Type B pancreatic cell (in vitro differentiated cells): ENCODE data around the gene ENG. TPM values are rescaled to one million over a fixed set of nuclear protein-coding genes. Genes with fewer than 3 reads are reported as not detected.

ENCODE experiments used
- DNase-seq: peaks from one replicate; pipeline ENCODE4 v3.0.0; 2021; ENCODE audit warnings: mixed read lengths; ENCODE audit not compliant: unreplicated experiment; ENCODE audit errors: extremely low spot score
- H3K27ac Mint-ChIP-seq: 2 replicates; pipeline ENCODE4 v1.8.0; 2021; ENCODE audit warnings: mild to moderate bottlenecking, mixed read lengths
- H3K27me3 Mint-ChIP-seq: 2 replicates; pipeline ENCODE4 v1.8.0; 2021; ENCODE audit warnings: mixed read lengths
- H3K36me3 Mint-ChIP-seq: 2 replicates; pipeline ENCODE4 v1.8.0; 2021; ENCODE audit warnings: mixed read lengths
- H3K4me1 Mint-ChIP-seq: one replicate; pipeline ENCODE4 v1.8.0; 2021; ENCODE audit warnings: mixed read lengths; ENCODE audit not compliant: unreplicated experiment
- H3K4me3 Mint-ChIP-seq: 2 replicates; pipeline ENCODE4 v1.8.0; 2021; ENCODE audit warnings: mild to moderate bottlenecking, mixed read lengths
- H3K9me3 Mint-ChIP-seq: 2 replicates; pipeline ENCODE4 v1.8.0; 2021; ENCODE audit warnings: mixed read lengths
- microRNA-seq: library from miRNA; unstranded; fragments of <30 nt; microRNA quantifications from one replicate; pipeline ENCODE4, GENCODE V29; 2020
- total RNA-seq: library from RNA; stranded (reverse); gene quantifications from 2 replicates; pipeline ENCODE4 v1.2.1, GENCODE V29; 2021; ENCODE audit warnings: low replicate concordance
- TF ChIP-seq, protein P1 (sequence below): fragments of 200-600 bp; sonication (generic); conservative IDR thresholded peaks from 2 replicates; pipeline ENCODE4 v1.5.0; 2021; ENCODE audit warnings: antibody characterized with exemption, mild to moderate bottlenecking

The ENG gene
- total RNA-seq, 1 donor from 2014 or later, result 1.6 TPM

DNA sequence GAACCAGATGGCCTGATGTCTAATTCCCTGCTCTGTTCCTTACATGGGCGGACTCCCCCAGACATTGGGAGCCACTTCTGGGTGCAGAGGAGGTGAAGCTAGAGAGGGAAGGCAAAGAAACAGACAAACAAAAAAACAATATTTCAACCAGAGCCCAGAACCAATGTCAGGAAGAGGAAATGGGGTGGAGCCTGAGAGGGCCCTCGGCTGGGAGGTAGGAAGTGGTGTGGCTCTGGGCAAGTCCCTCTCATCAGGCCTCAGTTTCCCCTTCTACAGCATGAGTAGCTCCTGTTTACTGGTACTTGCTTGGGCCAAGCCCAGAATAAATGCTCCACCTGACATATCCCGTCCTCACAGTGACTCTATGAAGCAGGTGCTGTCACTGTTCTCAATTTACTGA is 87.0 kb downstream of the ENG start:
- Mint-ChIP-seq H3K4me1 (peaks cover 60% of the 10 kb centered on the region), H3K27me3 (peaks cover 34% of the 10 kb centered on the region), H3K9me3 (no peaks in the 10 kb centered on the region), H3K36me3 (no peaks in the 10 kb centered on the region), H3K4me3 (no peak overlapping the region), H3K27ac (peak overlapping the region; percentile 37)
- TF ChIP-seq, protein P1, sequence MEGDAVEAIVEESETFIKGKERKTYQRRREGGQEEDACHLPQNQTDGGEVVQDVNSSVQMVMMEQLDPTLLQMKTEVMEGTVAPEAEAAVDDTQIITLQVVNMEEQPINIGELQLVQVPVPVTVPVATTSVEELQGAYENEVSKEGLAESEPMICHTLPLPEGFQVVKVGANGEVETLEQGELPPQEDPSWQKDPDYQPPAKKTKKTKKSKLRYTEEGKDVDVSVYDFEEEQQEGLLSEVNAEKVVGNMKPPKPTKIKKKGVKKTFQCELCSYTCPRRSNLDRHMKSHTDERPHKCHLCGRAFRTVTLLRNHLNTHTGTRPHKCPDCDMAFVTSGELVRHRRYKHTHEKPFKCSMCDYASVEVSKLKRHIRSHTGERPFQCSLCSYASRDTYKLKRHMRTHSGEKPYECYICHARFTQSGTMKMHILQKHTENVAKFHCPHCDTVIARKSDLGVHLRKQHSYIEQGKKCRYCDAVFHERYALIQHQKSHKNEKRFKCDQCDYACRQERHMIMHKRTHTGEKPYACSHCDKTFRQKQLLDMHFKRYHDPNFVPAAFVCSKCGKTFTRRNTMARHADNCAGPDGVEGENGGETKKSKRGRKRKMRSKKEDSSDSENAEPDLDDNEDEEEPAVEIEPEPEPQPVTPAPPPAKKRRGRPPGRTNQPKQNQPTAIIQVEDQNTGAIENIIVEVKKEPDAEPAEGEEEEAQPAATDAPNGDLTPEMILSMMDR, result no peak
- DNase-seq, result no peak

- TF ChIP-seq, protein P1, result no peak
- H3K4me1 Mint-ChIP-seq, result peaks cover 59% of the 10 kb centered on the region
- H3K9me3 Mint-ChIP-seq, result no peaks in the 10 kb centered on the region
- no peak overlapping the region for H3K27ac Mint-ChIP-seq
- no peaks in the 10 kb centered on the region for H3K36me3 Mint-ChIP-seq
- H3K27me3 Mint-ChIP-seq, result peaks cover 45% of the 10 kb centered on the region
- H3K4me3 Mint-ChIP-seq, result no peak overlapping the region
- DNase-seq, result no peak
These were observed 89.0 kb downstream of the ENG start for GRCh38 chr9:127765418-127765817.

Small RNAs within 50 kb of the gene (microRNA-seq; reads per million reads assigned to microRNA genes)
- gene MIR2861 (not detected), gene MIR3960 (not detected), gene MIR4672 (not detected)

Other genes starting within 250 kb of the ENG start
- gene STXBP1, start 242.4 kb downstream of the ENG start, total RNA-seq, result 43.1 and 48.8 TPM in 2 replicates
- gene CFAP157, start 147.7 kb downstream of the ENG start, total RNA-seq, result 0.26 and 8.0 TPM in 2 replicates
- gene PTRH1, start 139.0 kb downstream of the ENG start, total RNA-seq, result 12.0 and 13.9 TPM in 2 replicates
- 0.10 TPM in 1 of 2 replicates, not detected in the other for gene TTC16, start 138.6 kb downstream of the ENG start, total RNA-seq
- gene TOR2A, start 119.4 kb downstream of the ENG start, total RNA-seq, result 21.5 and 21.9 TPM in 2 replicates
- 1.6 and 7.1 TPM in 2 replicates for gene SH2D3C, start 76.0 kb downstream of the ENG start, total RNA-seq
- 65.8 and 77.3 TPM in 2 replicates for gene CDK9, start 68.6 kb downstream of the ENG start, total RNA-seq
- gene FPGS, start 51.8 kb downstream of the ENG start, total RNA-seq, result 18.7 and 42.4 TPM in 2 replicates
- gene AK1, start 23.0 kb upstream of the ENG start, total RNA-seq, result 35.2 and 59.8 TPM in 2 replicates
- gene ST6GALNAC6, start 44.9 kb upstream of the ENG start, total RNA-seq, result 19.8 and 32.6 TPM in 2 replicates
- 11.9 and 17.5 TPM in 2 replicates for gene ST6GALNAC4, start 62.4 kb upstream of the ENG start, total RNA-seq
- gene PIP5KL1, start 76.1 kb upstream of the ENG start, total RNA-seq, result 5.8 and 9.4 TPM in 2 replicates
- 41.6 and 56.3 TPM in 2 replicates for gene DPM2, start 83.2 kb upstream of the ENG start, total RNA-seq
- 61.1 and 74.8 TPM in 2 replicates for gene EEIG1, start 126.3 kb upstream of the ENG start, total RNA-seq
- 6.7 and 10.3 TPM in 2 replicates for gene NAIF1, start 212.7 kb upstream of the ENG start, total RNA-seq
- 19.1 and 39.0 TPM in 2 replicates for gene SLC25A25, start 213.6 kb upstream of the ENG start, total RNA-seq